Endothelial cell of umbilical vein (primary cell): ENCODE measurements around the gene BID. TPM values are rescaled to one million over a fixed set of nuclear protein-coding genes. Genes with fewer than 3 reads are reported as not detected.

Experiments used
- BruUV-seq: library from RNA; stranded (reverse); fragments of 400-500 nt; replicated peaks from 2 replicates; lab custom pipeline; 2021; lab: Mats Ljungman, UMichigan
- CTCF ChIA-PET: fragments of 300-600, 350-600 bp; sonication (Branson Sonifier 250); formaldehyde crosslinking; loops from one replicate; lab custom pipeline; 2021; ENCODE audit warnings: antibody characterized with exemption, inconsistent platforms; lab: Charles Lee
- POLR2A ChIA-PET: fragments of 300-600, 350-600 bp; sonication (Branson Sonifier 250); formaldehyde crosslinking; loops from one replicate; lab custom pipeline; 2021; ENCODE audit warnings: antibody characterized with exemption, inconsistent platforms; lab: Charles Lee
- DNase-seq: peaks from one replicate; pipeline ENCODE4 v3.0.0-alpha.2; 2011; ENCODE audit warnings: low read depth, low spot score
- FAIRE-seq: peaks from 2 replicates; lab custom pipeline; 2011; peaks lifted over from hg19 to GRCh38; lab: Jason Lieb, UNC
- H2AFZ ChIP-seq: 2 replicates; pipeline ENCODE4 v1.6.0; 2012; ENCODE audit warnings: low read depth, low read length, control low read depth, inconsistent platforms
- H3K27ac ChIP-seq: 2 replicates; pipeline ENCODE4 v1.5.1; 2011; ENCODE audit warnings: low read depth, mild to moderate bottlenecking, control low read depth, low read length, moderate library complexity; ENCODE audit not compliant: insufficient read depth
- H3K27me3 ChIP-seq, 2 experiments: 2 replicates each; pipeline versions ENCODE4 v1.6.0 to v1.6.1; 2011; ENCODE audit warnings: low read length in 2 of 2, mixed read lengths in 1 of 2; ENCODE audit not compliant: control insufficient read depth in 2 of 2, insufficient read depth in 2 of 2
- H3K36me3 ChIP-seq, 2 experiments: 2 replicates in 1 of 2; 3 replicates in 1 of 2; pipeline ENCODE4 v1.5.1; 2011; ENCODE audit warnings: low read length in 2 of 2, mild to moderate bottlenecking in 1 of 2, moderate library complexity in 1 of 2; ENCODE audit not compliant: control insufficient read depth in 2 of 2, insufficient read depth in 2 of 2; ENCODE audit errors: extremely low read depth in 1 of 2
- H3K4me1 ChIP-seq: 3 replicates; pipeline ENCODE4 v1.5.1; 2011; ENCODE audit warnings: mild to moderate bottlenecking, low read length; ENCODE audit not compliant: control insufficient read depth, insufficient read depth; ENCODE audit errors: extremely low read depth
- H3K4me2 ChIP-seq: 2 replicates; pipeline ENCODE4 v1.6.1; 2011; ENCODE audit warnings: low read length, control low read depth, mixed read lengths; ENCODE audit not compliant: insufficient read depth
- H3K4me3 ChIP-seq, 3 experiments: fragments of 200-600 bp in 1 of 3; sonication (generic), shearing (Covaris generic) in 1 of 3; replicated peaks in 1 of 3; 2 replicates each; pipeline ENCODE4 v1.5.1; 2011 to 2016; ENCODE audit warnings: control low read depth in 3 of 3, low read length in 3 of 3, mild to moderate bottlenecking in 2 of 3, inconsistent platforms in 1 of 3, low read depth in 1 of 3, moderate library complexity in 1 of 3; ENCODE audit not compliant: insufficient read depth in 1 of 3
- H3K79me2 ChIP-seq: 2 replicates; pipeline ENCODE4 v1.6.0; 2012; ENCODE audit warnings: low read length, inconsistent platforms; ENCODE audit not compliant: control insufficient read depth, insufficient read depth
- H3K9ac ChIP-seq: replicated peaks from 2 replicates; pipeline ENCODE3; 2011; ENCODE audit warnings: low read length, control low read depth; ENCODE audit not compliant: insufficient read depth; ENCODE audit errors: extremely low read depth
- H3K9me1 ChIP-seq: replicated peaks from 3 replicates; pipeline ENCODE4 v1.6.0; 2011; ENCODE audit warnings: mild to moderate bottlenecking, low read length; ENCODE audit not compliant: control insufficient read depth, insufficient read depth; ENCODE audit errors: extremely low read depth
- H3K9me3 ChIP-seq: replicated peaks from 2 replicates; pipeline ENCODE4 v1.5.1; 2012; ENCODE audit warnings: low read length, inconsistent platforms; ENCODE audit not compliant: control insufficient read depth, insufficient read depth
- H4K20me1 ChIP-seq: replicated peaks from 2 replicates; pipeline ENCODE3; 2011; ENCODE audit warnings: mild to moderate bottlenecking, low read length; ENCODE audit not compliant: control insufficient read depth, insufficient read depth; ENCODE audit errors: extremely low read depth
- EZH2 ChIP-seq: IDR thresholded peaks from 2 replicates; pipeline ENCODE4 v1.6.1; 2012; ENCODE audit warnings: borderline replicate concordance, low read depth, mild to moderate bottlenecking, moderate library complexity, low read length, inconsistent platforms; ENCODE audit not compliant: severe bottlenecking
- FOS ChIP-seq: IDR thresholded peaks from 2 replicates; pipeline ENCODE4 v1.6.1; 2011; ENCODE audit warnings: mild to moderate bottlenecking, low read length, moderate library complexity, borderline replicate concordance; ENCODE audit not compliant: insufficient read depth
- GATA2 ChIP-seq: IDR thresholded peaks from 2 replicates; pipeline ENCODE4 v1.7.0; 2011; ENCODE audit warnings: low read depth, mild to moderate bottlenecking, moderate library complexity, mixed read lengths, low read length; ENCODE audit not compliant: insufficient read length, insufficient read depth
- JUN ChIP-seq: IDR thresholded peaks from 2 replicates; pipeline ENCODE4 v1.6.1; 2011; ENCODE audit warnings: borderline replicate concordance, low read depth; ENCODE audit not compliant: insufficient read length, insufficient read depth
- MYC ChIP-seq: IDR thresholded peaks from one replicate; pipeline ENCODE4 v1.6.1; 2011; ENCODE audit warnings: mild to moderate bottlenecking, low read depth, low read length
- POLR2A ChIP-seq: IDR thresholded peaks from 2 replicates; pipeline ENCODE4 v1.6.1; 2012; ENCODE audit warnings: low read depth, mild to moderate bottlenecking, control low read depth, low read length
- POLR2AphosphoS5 ChIP-seq: IDR thresholded peaks from 2 replicates; pipeline ENCODE4 v1.6.1; 2012; ENCODE audit warnings: low read depth, mild to moderate bottlenecking, control low read depth, low read length, moderate library complexity; ENCODE audit not compliant: insufficient read depth
- dilution Hi-C: fragments of 300-500 bp; cut with MboI; formaldehyde crosslinking; loops from one replicate; pipeline ENCODE4 v1.15.0; 2019; ENCODE audit warnings: low sequenced_read_pairs; ENCODE audit not compliant: extremely low pct_ligation_motif_present
- intact Hi-C: fragments of 100-400 bp; cut with micrococcal nuclease; formaldehyde crosslinking; loops from one replicate; pipeline ENCODE4 v1.10.0; 2022
- polyA plus RNA-seq, 4 experiments: library from polyadenylated mRNA; depleted of rRNA in 3 of 4; stranded (reverse) in 3 of 4; unstranded in 1 of 4; fragments of >200 nt; gene quantifications; 2 replicates each; pipeline versions ENCODE4 v1.2.1 to v1.2.3, GENCODE V29; 2011 to 2012; ENCODE audit warnings: missing spikeins in 1 of 4
- total RNA-seq: library from RNA; stranded (reverse); gene quantifications from 2 replicates; pipeline ENCODE4 v1.2.3, GENCODE V29; 2021
- TF ChIP-seq, protein P1 (sequence below): IDR thresholded peaks from 2 replicates; pipeline ENCODE4 v1.6.1; 2011; ENCODE audit not compliant: insufficient read depth, insufficient read length
- TF ChIP-seq, protein P2 (sequence below), 2 donors: IDR thresholded peaks; 1 replicate in 1 of 2; 2 replicates in 1 of 2; pipeline ENCODE4 v1.5.1; 2011; ENCODE audit warnings: low read length in 2 of 2, mild to moderate bottlenecking in 2 of 2, moderate library complexity in 2 of 2, control low read depth in 1 of 2, inconsistent platforms in 1 of 2, low read depth in 1 of 2; ENCODE audit not compliant: insufficient read depth in 1 of 2; ENCODE audit errors: extremely low read depth in 1 of 2

BID gene
- total and polyA plus RNA-seq, 2 donors (not counting 3 experiments of a cell fraction or from before 2014, with no cell fraction given): 39.0 to 119 TPM

GRCh38 chr22:17780741-17781318 is 6.6 kb upstream of the BID start:
- ChIA-PET CTCF (interaction anchor here (1.5 to 1.6 kb wide), 2 partner anchors 38 to 295 kb away, joined by 5 to 9 read pairs; no protein-coding TSS in a partner anchor), POLR2A (no interaction called here)
- Histone ChIP-seq H3K4me3 (no peak overlapping the region), H3K79me2 (no peaks in the 10 kb centered on the region), H3K36me3 (no peaks in the 10 kb centered on the region), H3K9me1 (no peaks in the 10 kb centered on the region), H2AFZ (no peak overlapping the region), H4K20me1 (no peaks in the 10 kb centered on the region), H3K4me2 (no peak overlapping the region), H3K9ac (no peak overlapping the region), H3K27ac (no peak overlapping the region), H3K27me3 (no peaks in the 10 kb centered on the region), H3K4me1 (peaks cover 5% of the 10 kb centered on the region), H3K9me3 (no peaks in the 10 kb centered on the region)
- FAIRE-seq: no peak
- no TSS peak for BruUV-seq
- intact Hi-C loops (no loop called here), dilution Hi-C loops (no loop called here)
- DNase-seq: no peak
- TF ChIP-seq GATA2: no peak
- TF ChIP-seq EZH2: no peak

GRCh38 chr22:17780116-17780740 is 6.0 kb upstream of the BID start:
- FAIRE-seq (no peak), DNase-seq (no peak)
- H4K20me1 ChIP-seq: no peaks in the 10 kb centered on the region
- no peaks in the 10 kb centered on the region for H3K27me3 ChIP-seq
- H3K9ac ChIP-seq: no peak overlapping the region
- TF ChIP-seq, protein P1, sequence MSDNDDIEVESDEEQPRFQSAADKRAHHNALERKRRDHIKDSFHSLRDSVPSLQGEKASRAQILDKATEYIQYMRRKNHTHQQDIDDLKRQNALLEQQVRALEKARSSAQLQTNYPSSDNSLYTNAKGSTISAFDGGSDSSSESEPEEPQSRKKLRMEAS: no peak
- no peak for TF ChIP-seq POLR2AphosphoS5
- TF ChIP-seq POLR2A: no peak
- no peak for TF ChIP-seq JUN
- TF ChIP-seq EZH2: no peak
- TF ChIP-seq FOS: no peak
- TF ChIP-seq MYC: no peak
- TF ChIP-seq, protein P2, sequence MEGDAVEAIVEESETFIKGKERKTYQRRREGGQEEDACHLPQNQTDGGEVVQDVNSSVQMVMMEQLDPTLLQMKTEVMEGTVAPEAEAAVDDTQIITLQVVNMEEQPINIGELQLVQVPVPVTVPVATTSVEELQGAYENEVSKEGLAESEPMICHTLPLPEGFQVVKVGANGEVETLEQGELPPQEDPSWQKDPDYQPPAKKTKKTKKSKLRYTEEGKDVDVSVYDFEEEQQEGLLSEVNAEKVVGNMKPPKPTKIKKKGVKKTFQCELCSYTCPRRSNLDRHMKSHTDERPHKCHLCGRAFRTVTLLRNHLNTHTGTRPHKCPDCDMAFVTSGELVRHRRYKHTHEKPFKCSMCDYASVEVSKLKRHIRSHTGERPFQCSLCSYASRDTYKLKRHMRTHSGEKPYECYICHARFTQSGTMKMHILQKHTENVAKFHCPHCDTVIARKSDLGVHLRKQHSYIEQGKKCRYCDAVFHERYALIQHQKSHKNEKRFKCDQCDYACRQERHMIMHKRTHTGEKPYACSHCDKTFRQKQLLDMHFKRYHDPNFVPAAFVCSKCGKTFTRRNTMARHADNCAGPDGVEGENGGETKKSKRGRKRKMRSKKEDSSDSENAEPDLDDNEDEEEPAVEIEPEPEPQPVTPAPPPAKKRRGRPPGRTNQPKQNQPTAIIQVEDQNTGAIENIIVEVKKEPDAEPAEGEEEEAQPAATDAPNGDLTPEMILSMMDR (IDR thresholded peaks at IDR 0.05; ENCODE audit: extremely low read depth in 1 of 2, insufficient read depth in 1 of 2, low read depth in 1 of 2, low read length in 2 of 2): no peak
- no peak for TF ChIP-seq GATA2
- no peaks in the 10 kb centered on the region for H3K79me2 ChIP-seq
- no peaks in the 10 kb centered on the region for H3K9me1 ChIP-seq
- ChIA-PET CTCF (interaction anchor here (1.5 to 2.1 kb wide), 2 partner anchors 38 to 296 kb away, joined by 5 to 10 read pairs; no protein-coding TSS in a partner anchor), POLR2A (no interaction called here)
- no peaks in the 10 kb centered on the region for H3K9me3 ChIP-seq
- no peak overlapping the region for H3K27ac ChIP-seq
- H3K4me3 ChIP-seq: no peak overlapping the region
- H3K36me3 ChIP-seq: no peaks in the 10 kb centered on the region
- dilution Hi-C loops (no loop called here), intact Hi-C loops (no loop called here)
- H2AFZ ChIP-seq: no peak overlapping the region
- peaks cover 5% of the 10 kb centered on the region for H3K4me1 ChIP-seq
- no TSS peak for BruUV-seq
- no peak overlapping the region for H3K4me2 ChIP-seq
